Measurements from ENCODE around the gene ROBO1.

ROBO1 gene

GRCh38 chr3:78963771-78964170, 804.0 kb downstream of the ROBO1 start:
- no peak overlapping the region for H3K4me3 ChIP-seq (ENCODE audit: low read depth, low read length)
- TF ChIP-seq CTCF (IDR thresholded peaks at IDR 0.05; ENCODE audit: low read depth, low read length): no peak

GRCh38 chr3:78957456-78957855, 810.3 kb downstream of the ROBO1 start:
- TF ChIP-seq CTCF (IDR thresholded peaks at IDR 0.05; ENCODE audit: low read depth, low read length): no peak

GRCh38 chr3:78951342-78951945, 816.4 kb downstream of the ROBO1 start:
- no peak for TF ChIP-seq CTCF (IDR thresholded peaks at IDR 0.05; ENCODE audit: low read depth, low read length)
- no peak overlapping the region for H3K4me3 ChIP-seq (ENCODE audit: low read depth, low read length)

More at GRCh38 chr3:78957456-78957855, 810.3 kb downstream of the ROBO1 start:
- no peak overlapping the region for H3K4me3 ChIP-seq (ENCODE audit: low read depth, low read length)

- TF ChIP-seq CTCF (IDR thresholded peaks at IDR 0.05; ENCODE audit: low read depth, low read length): no peak
- H3K4me3 ChIP-seq (ENCODE audit: low read depth, low read length): no peak overlapping the region
Measured at GRCh38 chr3:78941587-78941986, 826.2 kb downstream of the ROBO1 start.

- H3K4me3 ChIP-seq (ENCODE audit: low read depth, low read length): no peak overlapping the region
- TF ChIP-seq CTCF (IDR thresholded peaks at IDR 0.05; ENCODE audit: low read depth, low read length): no peak
Measured at GRCh38 chr3:78940626-78941025, 827.2 kb downstream of the ROBO1 start.

GRCh38 chr3:78940128-78940527, 827.7 kb downstream of the ROBO1 start:
- no peak for TF ChIP-seq CTCF (IDR thresholded peaks at IDR 0.05; ENCODE audit: low read depth, low read length)
- no peak overlapping the region for H3K4me3 ChIP-seq (ENCODE audit: low read depth, low read length)

- no peak overlapping the region for H3K4me3 ChIP-seq (ENCODE audit: low read depth, low read length)
- no peak for TF ChIP-seq CTCF (IDR thresholded peaks at IDR 0.05; ENCODE audit: low read depth, low read length)
Measured at GRCh38 chr3:78937475-78937874, 830.3 kb downstream of the ROBO1 start.
